Gastrocnemius medialis (tissue), 4 donors: ENCODE data around the gene SIRT5. TPM values are rescaled to one million over a fixed set of nuclear protein-coding genes. Genes with fewer than 3 reads are reported as not detected.

Experiments
- ATAC-seq, 2 donors: fragments of 150-250 bp; one replicate each; pipeline ENCODE4 v1.9.1; 2016
- DNase-seq, 2 donors: peaks; one replicate each; pipeline ENCODE4 v3.0.0-alpha.2; 2019
- H3K27ac ChIP-seq, 4 donors: fragments of 200-600 bp; sonication (generic); 1 replicate in 1 of 4; 2 replicates in 3 of 4; pipeline ENCODE4 v1.5.1; 2016 to 2018; ENCODE audit warnings: mild to moderate bottlenecking in 2 of 4, moderate library complexity in 1 of 4
- H3K27me3 ChIP-seq, 3 donors: fragments of 200-600 bp; sonication (generic) in 2 of 3; 1 replicate in 1 of 3; 2 replicates in 2 of 3; pipeline versions ENCODE4 v1.5.1 to v1.6.0; 2016 to 2019; ENCODE audit warnings: mild to moderate bottlenecking in 1 of 3, moderate library complexity in 1 of 3
- H3K36me3 ChIP-seq, 2 donors: fragments of 200-600 bp; sonication (generic) in 1 of 2; one replicate each; pipeline ENCODE4 v1.5.1; 2017 to 2018
- H3K4me1 ChIP-seq, 2 donors: fragments of 200-600 bp; sonication (generic) in 1 of 2; one replicate each; pipeline ENCODE4 v1.5.1; 2016 to 2017; ENCODE audit warnings: mild to moderate bottlenecking in 2 of 2
- H3K4me3 ChIP-seq, 4 donors: fragments of 200-600 bp; sonication (generic) in 3 of 4; 1 replicate in 1 of 4; 2 replicates in 3 of 4; pipeline ENCODE4 v1.5.1; 2016 to 2019; ENCODE audit warnings: mild to moderate bottlenecking in 2 of 4
- H3K9me3 ChIP-seq, 3 donors: fragments of 200-600 bp; sonication (generic) in 2 of 3; 1 replicate in 1 of 3; 2 replicates in 2 of 3; pipeline ENCODE4 v1.5.1; 2016 to 2019
- POLR2A ChIP-seq, 2 donors: fragments of 450-650 bp; IDR thresholded peaks; one replicate each; pipeline ENCODE4 v1.6.1; 2017; ENCODE audit warnings: antibody characterized with exemption in 2 of 2, mild to moderate bottlenecking in 2 of 2, moderate library complexity in 2 of 2
- in situ Hi-C, 4 donors: fragments of 200-750 bp; cut with MboI; loops; one replicate each; pipeline versions ENCODE4 v1.15.0 to v1.8.0; 2017; ENCODE audit warnings: low sequenced_read_pairs in 4 of 4
- intact Hi-C: fragments of 100-400 bp; cut with DNase I; formaldehyde crosslinking; loops from one replicate; pipeline ENCODE4 v1.15.1; 2023; ENCODE audit warnings: low total_unique reads
- total RNA-seq, 4 donors: library from RNA; depleted of rRNA; stranded (reverse); fragments of >200 nt; gene quantifications; one replicate each; pipeline versions ENCODE4 v1.1.0 to v1.2.3, GENCODE V29; 2016
- TF ChIP-seq, protein P1 (sequence below), 5 experiments: fragments of 450-650 bp in 3 of 5; fragments of 200-600 bp in 2 of 5; sonication (generic) in 2 of 5; IDR thresholded peaks in 4 of 5; conservative IDR thresholded peaks in 1 of 5; 1 replicate in 4 of 5; 2 replicates in 1 of 5; pipeline ENCODE4 v1.5.1; 2016 to 2019; ENCODE audit warnings: antibody characterized with exemption in 5 of 5, mild to moderate bottlenecking in 3 of 5, moderate library complexity in 3 of 5

SIRT5 gene
- total RNA-seq, 4 donors from 2014 or later = 16.1 to 18.0 (median 17.0) TPM

DNA sequence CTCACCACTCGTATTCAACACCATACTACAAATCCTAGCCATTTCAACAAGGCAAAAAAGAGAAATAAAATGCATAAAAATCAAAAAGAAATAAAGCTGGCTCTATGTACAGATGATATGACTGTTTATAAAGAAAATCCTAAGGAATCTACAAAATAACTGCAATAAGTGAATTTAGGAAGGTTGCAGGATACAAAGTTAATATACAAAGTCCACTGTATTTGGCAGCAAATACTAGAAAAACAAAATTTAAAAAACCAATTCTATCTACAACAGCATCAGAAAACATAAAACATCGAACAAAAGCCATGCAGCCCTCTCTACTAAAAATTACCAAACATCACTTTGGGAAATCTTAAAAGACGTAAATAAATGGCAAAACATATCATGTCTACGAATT is 89.6 kb downstream of the SIRT5 start:
- intact Hi-C loops = no loop called here
- no peaks in the 10 kb centered on the region for H3K9me3 ChIP-seq
- peaks cover 36 to 54% of the 10 kb centered on the region in 2 donors for H3K4me1 ChIP-seq
- no peak for ATAC-seq
- in situ Hi-C loops = no loop called here
- DNase-seq = no peak
- no peak overlapping the region for H3K4me3 ChIP-seq
- H3K27me3 ChIP-seq = no peaks in the 10 kb centered on the region
- no peaks in the 10 kb centered on the region for H3K36me3 ChIP-seq
- TF ChIP-seq, protein P1, sequence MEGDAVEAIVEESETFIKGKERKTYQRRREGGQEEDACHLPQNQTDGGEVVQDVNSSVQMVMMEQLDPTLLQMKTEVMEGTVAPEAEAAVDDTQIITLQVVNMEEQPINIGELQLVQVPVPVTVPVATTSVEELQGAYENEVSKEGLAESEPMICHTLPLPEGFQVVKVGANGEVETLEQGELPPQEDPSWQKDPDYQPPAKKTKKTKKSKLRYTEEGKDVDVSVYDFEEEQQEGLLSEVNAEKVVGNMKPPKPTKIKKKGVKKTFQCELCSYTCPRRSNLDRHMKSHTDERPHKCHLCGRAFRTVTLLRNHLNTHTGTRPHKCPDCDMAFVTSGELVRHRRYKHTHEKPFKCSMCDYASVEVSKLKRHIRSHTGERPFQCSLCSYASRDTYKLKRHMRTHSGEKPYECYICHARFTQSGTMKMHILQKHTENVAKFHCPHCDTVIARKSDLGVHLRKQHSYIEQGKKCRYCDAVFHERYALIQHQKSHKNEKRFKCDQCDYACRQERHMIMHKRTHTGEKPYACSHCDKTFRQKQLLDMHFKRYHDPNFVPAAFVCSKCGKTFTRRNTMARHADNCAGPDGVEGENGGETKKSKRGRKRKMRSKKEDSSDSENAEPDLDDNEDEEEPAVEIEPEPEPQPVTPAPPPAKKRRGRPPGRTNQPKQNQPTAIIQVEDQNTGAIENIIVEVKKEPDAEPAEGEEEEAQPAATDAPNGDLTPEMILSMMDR (IDR thresholded peaks at IDR 0.05 in 4 of 5, conservative IDR thresholded peaks at IDR 0.05 in 1 of 5) = no peak
- no peak for TF ChIP-seq POLR2A (IDR thresholded peaks at IDR 0.05)
- H3K27ac ChIP-seq = no peak overlapping the region

Other genes with a start within 250 kb of the SIRT5 start
- 10 to 100 TPM in 1 of 4 donors, 1 to 10 TPM in 3; 5.7 to 14.9 (median 6.6) TPM for gene TBC1D7, start 246.1 kb upstream of the SIRT5 start, total RNA-seq
- gene GFOD1, start 87.0 kb upstream of the SIRT5 start, total RNA-seq = 10 to 100 TPM in 3 of 4 donors, 1 to 10 TPM in 1; 9.0 to 31.8 (median 16.9) TPM
- gene NOL7, start 40.7 kb downstream of the SIRT5 start, total RNA-seq = 10 to 100 TPM; 44.9 to 69.0 (median 63.8) TPM
- gene RANBP9, start 137.2 kb downstream of the SIRT5 start, total RNA-seq = 10 to 100 TPM; 44.7 to 93.1 (median 63.3) TPM
- 10 to 100 TPM in 3 of 4 donors, 1 to 10 TPM in 1; 9.5 to 29.4 (median 18.1) TPM for gene MCUR1, start 240.0 kb downstream of the SIRT5 start, total RNA-seq